PFSK-1 (cell line): Measurements from ENCODE around the gene NMD3.

Source experiments
- POLR2AphosphoS5 ChIP-seq: IDR thresholded peaks from 2 replicates; pipeline ENCODE4 v1.6.1; 2012; ENCODE audit warnings: low read depth, mild to moderate bottlenecking, control low read depth, low read length, moderate library complexity
- SIN3A ChIP-seq: IDR thresholded peaks from 2 replicates; pipeline ENCODE4 v1.6.1; 2012; ENCODE audit warnings: mild to moderate bottlenecking, low read length, moderate library complexity, borderline replicate concordance; ENCODE audit not compliant: insufficient read depth

- TF ChIP-seq SIN3A (no peak), POLR2AphosphoS5 (no peak)
Observed at GRCh38 chr3:161221806-161222600, 892 bp downstream of the NMD3 start.
